Activated T-helper 1 cell treated with Interleukin-2 at 50 U/mL for 16 hours (primary cell): ENCODE data around the gene SUFU.
"Not testable (repeated sequence)": the region's sequence is repeated elsewhere in the genome, so short reads cannot be mapped to it uniquely, and the experiment has no call there.

Experiments used
- DNase-seq: peaks from one replicate; pipeline ENCODE4 v3.0.0-alpha.2; 2020; ENCODE audit warnings: low read depth

Gene SUFU

DNA sequence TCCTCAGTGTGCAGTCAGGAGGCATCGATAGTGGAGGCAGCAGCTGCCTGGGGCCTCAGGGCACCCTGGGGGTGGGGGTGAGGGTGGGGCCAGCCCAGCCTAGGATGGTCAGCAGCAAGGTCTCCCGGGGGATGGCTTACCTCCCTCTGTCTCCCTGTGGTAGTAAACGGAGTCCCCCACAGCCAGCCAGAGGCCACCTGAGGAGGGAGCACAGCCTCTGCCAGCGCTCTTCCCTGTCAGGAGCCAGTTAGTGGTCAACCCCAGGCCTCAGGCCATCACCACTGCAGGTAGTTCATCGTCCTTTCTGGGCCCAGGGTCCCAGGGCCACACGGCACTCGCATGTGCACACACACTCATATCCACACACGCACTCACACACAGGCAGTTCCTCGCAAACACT, 23.4 kb upstream of the SUFU start:
- DNase-seq: no peak

DNA sequence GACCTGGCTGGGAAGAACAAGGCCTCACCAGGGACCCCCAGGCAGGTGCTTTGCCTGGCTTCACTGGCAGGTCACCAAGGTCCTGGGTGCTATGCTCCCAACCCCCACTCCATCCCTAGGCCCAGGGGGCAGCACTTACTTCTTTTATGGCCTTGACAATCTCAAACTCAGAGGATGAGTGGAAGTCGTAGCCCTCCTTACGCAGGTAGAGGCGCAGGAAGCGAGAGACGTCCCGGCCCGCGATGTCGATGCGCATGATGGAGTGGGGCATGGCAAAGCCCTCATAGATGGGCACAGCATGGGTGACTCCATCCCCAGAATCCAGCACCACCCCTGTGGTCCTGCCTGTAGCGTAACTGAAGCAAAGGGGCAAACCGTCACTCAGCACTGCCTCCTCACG, 19.8 kb upstream of the SUFU start:
- no peak for DNase-seq

DNA sequence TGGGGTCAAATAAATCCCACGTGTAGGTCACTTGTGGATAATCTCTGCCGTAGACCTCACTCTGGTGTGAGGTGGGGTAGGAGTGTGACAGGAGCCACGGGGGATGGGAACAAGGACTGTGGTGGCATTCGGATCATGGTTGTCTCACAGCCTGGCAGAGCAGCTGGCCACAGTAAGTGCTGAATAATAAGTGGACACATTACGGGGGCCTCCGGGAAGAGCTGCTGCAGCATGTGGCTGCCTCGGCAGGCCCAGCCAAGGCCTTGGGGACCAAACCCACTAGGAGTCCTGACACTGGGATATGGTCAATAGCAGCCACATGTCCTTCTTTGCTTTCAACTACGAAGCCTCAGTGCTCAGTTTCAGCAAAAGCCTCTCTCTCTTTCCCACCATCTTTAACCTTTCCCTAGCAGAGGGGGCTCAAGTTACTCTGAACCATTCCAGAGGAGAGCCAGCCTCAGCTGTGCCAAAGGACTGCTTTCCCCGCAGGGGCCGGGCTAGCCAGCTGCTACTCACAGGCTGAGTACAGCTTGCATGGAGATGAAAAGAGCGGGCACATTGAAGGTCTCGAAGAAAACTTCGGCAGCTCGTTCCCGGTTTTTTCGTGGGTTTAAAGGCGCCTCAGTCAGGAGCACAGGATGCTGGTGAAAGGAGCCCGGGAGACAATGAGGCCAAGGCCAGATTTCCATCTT, 18.5 kb upstream of the SUFU start:
- no peak for DNase-seq

DNA sequence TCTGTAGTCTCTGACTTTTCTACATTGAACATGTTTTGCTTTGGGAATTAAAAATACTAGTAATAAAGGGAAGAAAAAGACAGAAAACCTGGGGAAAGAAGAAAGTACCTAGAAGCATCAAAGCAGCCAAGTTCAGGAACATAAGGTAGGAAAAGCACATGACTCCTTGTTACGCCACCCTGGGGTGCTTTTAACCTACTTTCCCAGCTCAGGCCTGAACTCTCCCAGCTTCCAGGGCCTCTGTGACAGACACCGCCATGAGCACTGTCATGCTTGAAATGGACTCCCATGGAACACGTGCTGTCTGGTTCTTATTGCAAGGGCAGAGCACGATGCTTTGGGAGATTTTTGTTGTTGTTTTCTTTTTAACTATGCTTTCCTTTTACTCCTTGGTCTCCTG, 12.6 kb upstream of the SUFU start:
- no peak for DNase-seq

DNA sequence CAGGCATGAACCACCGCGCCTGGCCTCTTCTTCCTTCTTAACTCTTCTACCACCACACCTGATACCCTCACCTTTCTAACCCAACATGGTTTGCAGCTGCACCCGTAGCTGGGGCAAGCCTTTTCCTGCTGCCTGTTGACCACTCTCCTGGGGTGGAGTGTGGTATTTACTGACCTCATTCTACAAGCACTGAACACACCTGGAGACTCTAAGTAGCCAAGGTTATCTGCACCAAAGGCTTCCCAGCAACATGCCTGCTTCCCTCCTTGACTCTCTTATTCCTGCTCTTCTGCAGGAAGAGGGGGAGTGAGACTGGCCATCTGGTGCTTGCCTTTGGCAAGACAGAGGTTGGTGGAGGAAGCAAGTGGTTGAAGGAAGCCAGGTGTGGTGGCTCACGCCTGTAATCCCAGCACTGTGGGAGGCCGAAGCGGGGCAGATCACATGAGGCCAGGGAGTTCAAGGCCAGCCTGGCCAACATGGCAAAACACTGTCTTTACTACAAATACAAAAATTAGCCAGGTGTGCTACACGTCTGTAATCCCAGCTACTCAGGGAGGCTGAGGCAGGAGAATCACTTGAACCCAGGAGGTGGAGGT, 11.3 kb upstream of the SUFU start:
- DNase-seq: no peak

DNA sequence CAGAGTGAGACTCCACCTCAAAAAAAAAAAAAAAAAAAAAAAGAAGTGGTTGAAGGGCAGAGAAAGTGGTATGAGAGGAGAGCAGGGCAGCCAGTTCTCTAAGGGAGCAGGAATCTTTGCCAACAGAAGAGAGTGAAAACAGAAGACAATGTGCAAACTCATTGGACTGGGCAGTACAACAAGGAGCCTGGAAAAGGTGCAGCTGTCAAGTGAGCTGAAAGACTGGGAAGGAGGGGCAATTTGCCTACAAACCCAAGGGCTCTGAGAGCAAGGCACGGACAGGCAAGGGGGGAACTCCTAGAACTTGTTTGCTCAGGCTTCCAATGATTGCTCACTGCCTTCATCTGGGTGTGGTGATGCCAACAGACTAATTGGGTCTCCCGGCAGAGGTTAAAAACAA, 10.8 kb upstream of the SUFU start:
- DNase-seq: no peak

DNA sequence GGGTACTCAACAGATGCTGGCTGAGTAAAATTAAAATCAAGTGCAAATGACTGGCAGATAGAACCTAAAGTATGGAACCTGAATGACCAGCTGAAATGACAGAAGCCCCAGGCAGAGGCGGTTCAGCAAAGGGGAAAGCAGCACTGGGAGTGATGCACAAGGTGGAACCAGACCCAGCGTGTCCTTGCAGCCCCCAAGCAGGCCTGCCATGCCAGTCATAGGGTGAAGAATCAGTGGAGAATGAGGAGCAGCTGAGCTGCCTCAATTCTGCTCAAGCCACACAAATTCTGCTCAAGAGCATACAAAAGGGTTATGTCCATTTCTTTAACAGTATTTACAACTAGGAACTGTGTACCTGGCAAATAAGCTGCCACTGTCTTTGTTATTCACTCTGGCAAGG, 10.0 kb upstream of the SUFU start:
- no peak for DNase-seq

DNA sequence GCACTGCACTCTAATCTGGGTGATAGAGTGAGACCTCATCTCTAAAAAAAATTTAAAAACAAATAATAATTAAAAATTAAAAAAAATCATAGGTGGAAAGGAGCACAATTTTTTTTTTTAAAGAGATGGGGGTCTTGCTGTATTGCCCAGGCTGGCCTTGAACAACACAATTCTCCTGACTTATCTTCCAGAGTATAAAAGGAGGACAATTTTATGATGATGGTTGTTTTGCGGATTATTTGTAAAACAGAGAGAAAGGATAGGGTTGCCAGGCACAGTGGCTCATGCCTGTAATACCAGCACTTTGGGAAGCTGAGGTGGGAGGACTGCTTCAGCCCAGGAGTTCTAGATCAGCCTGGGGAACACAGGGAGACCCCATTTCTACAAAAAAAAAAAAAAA, 6.2 kb upstream of the SUFU start:
- DNase-seq: no peak

DNA sequence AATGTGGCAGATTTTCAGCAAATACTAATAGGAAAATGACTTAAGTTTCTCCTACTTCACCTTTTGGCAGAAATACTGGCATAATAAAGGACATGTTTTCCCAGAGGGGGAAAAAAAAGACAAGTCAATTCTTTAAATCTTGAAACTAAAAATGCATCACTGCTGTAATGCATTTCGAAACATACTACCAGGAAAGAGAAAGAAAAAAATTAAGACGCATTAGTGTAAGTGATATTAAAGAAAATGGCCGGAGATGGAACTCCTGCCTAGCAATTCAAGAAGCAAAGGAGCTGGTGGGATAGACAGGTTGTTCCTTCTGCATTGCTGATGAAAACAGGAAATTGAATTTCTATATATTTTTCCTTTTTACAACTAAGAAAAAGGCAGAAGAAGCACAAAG, 4.4 kb upstream of the SUFU start:
- no peak for DNase-seq

DNA sequence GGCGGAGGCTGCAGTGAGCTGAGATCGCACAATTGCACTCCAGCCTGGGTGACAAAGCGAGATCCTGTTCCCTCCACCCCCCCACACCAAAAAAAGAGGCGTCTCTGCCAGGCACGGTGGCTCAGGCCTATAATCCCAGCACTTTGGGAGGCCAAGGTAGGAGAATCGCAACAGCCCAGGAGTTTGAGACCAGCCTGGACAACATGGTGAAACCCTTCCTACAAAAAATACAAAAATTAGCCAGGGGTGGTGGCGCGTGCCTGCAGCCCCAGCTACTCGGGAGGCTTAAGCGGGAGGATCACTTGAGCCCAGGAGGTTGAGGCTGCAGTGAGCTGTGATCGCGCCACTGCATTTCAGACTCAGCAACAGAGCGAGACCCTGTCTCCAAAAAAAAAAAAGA, 3.1 kb upstream of the SUFU start:
- DNase-seq: not testable (repeated sequence)

DNA sequence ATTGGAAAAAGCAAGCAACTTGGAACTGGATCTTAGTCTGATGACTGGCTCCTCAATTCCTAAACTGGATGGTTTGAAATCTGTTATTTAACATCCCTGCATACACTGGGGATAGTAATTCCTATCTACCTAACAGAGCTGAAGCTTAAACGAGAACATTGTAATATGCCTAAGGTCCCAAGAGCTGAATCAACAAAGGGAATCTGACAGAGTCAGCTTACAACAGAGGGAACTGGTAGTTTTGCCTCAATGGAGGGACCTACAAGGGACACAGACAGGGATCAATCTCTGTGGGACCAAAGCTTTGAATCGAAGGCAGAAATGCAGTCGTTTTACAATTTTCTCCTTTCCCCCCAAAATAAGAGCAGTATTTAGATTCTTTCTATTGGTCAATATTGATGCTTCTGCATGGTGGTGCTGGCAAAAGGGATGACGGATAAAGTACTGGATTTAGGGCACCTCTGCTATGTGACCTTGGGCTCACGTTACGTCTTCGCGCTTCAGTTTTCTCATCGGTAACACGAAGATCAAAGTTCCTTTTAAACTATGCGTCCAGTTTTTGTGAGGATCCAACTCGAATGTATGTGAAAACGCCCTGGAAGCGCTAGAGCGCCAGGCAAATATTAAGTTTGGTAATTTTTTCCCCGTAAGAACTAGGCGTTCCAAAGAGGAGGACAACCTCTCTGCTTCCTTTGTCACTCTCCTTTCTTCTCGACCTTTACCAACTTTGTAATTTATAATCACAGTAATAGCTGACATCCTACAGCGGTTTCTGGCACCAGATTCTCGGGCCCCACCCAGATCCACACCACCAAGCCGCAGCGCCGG, 2.4 kb upstream of the SUFU start:
- no peak for DNase-seq

DNA sequence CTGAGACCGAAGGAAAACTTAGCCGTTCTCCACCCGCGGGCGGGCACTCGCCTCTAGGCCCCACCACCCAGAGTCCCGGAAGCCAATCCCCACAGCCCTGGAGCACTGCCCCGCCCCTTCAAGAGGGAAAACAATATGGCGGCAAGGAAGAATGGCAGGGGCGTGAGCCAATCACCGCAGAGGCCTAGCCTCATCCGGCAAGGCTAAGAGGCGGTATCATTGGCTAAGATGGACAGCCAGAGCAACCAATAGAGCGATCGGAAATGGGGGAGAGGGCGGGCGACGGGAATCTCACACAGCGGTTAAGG, 1.8 kb upstream of the SUFU start:
- DNase-seq: peak; percentile 95

DNA sequence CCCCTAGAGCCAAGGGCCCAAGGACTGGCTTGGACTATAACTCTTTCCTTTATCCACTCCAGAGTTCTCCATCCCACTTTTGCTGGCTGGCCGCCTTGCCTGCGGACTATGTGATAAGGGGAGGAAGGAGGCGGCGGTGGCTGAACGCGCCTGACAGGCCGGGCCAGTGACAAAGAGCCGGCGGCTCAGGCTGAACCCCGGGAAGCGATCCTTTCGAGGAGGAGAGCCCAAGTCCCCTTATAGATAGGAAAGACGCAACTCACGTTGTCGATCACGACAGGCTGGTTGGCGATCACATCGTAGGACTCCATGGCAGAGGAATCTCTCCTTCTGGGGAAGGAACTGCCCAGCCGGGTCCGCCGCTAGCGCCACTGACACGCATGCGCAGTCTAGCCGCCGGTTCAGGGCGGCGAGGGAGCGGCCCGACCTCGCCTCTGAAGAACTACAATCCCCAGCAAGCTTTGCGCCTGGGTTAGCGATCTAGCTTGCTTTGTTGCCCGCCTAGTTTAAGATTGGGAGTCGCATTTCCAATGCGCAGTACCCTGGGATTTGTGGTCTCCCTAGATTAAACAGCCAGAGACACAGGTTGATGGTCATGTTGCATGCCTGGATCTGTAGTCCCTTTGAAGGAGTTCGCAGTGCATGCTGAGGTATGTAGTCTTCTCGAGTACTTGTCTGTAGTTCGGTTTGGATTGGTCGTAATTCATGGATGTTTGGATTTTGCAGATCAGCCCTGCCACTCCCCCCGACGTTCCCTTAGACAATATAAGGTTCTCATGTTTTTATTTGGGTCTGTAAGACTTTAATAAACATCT, 1.2 kb upstream of the SUFU start, which contains the start of gene ACTR1A:
TSS of gene ACTR1A (minus strand) at position 376 of the 815 bp plus-strand sequence. CDS start at position 311, 65 bp downstream.
- peak; percentile 92 for DNase-seq

DNA sequence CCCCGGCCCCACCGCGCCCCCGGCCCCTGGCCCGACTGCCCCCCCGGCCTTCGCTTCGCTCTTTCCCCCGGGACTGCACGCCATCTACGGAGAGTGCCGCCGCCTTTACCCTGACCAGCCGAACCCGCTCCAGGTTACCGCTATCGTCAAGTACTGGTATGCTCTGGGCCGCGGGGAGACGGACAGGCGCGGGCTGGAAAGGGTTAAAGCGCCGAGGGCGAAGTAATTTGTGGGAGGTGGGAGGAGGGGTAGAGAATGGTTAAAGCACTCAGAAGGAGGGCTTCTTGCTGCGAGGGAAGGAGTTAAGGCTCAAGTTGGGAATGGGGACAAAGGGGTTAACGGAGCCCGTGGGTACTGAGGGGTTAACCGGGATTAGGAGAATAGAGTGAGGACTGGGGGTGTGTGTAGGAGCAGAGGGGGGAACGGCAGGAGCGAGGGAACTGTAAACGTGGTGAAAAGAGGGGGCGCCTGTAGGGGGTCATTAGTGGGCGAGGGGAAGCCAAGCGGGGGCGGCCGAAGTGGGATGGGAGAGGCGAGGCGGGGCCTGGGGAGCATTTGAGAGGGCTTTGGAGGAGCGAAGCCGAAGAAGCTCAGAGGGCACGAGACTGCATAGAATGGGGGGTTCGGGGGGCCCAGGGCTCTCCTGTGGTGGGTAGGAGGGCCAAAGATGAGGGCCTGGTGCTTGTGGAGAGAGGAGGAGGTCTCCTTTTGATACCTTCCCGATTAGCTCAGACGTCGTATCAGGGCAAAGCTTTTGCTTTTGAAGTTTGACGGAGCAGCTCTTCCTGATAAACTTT, 605 bp downstream of the SUFU start:
- no peak for DNase-seq

DNA sequence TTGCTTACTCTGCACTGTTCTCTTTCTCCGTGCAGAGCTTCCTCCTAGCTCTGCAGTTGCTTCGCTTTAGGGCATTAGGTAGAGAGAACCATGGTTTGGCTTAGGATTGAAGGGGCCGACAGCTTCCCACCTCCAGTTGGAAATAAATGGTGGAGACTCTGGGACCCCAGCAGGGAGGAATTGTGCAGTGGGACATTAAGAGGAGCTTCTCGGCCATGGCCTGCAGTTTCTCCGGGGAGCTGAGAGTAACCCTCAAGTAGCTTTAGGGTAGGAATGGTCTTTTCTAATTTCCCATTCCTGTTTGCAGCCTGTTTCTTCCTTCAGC, 1.2 kb downstream of the SUFU start:
- no peak for DNase-seq

DNA sequence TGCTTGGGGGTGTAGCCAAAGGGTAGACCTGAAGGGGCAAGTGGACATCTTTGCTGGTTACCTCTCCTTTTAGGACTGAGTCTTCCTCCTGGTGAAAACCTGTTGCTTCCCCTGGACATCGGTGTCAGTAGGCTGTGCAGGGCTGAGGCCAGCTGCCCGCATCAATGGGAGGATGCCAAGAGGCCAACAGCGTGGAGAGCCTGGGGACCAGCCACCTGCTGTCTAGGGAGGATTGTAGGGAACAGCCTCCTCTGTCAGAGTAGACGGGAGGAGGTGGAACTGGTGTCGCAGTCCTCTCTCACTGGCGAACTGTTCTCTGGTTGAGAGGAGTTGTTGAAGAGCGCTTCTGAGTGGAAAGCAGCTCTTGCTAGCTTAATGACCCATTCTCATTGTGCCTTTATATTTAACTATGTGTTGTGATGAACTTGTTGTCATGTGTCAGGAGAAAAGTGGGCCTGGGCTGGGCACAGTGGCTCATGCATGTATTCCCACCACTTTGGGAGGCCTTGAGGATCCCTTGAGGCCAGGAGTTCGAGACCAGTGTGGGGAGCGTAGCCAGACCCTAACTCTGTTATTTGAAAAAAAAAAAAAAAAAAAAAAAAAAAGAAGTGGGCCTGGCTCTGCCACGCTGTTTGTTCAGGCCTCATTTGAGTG, 1.8 kb downstream of the SUFU start:
- DNase-seq: no peak

DNA sequence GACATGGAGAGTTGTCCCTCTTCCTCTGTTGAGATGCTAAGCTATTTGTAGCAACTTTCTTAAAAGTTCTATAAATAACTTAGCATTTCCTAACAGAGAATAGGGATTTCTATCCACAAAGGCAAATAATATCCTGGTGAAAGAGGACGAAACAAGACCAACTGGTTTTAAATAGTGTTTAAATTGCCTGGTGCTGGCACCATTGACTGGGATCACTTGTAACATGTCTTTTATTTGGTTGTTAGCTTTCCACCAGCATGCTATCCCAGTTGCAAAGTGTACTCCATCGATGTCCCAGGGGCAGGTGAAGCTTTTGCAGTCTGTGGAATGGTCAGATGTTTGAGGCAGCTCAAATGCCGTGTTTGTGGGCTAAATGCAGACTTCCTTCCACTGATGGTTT, 3.7 kb downstream of the SUFU start:
- no peak for DNase-seq

DNA sequence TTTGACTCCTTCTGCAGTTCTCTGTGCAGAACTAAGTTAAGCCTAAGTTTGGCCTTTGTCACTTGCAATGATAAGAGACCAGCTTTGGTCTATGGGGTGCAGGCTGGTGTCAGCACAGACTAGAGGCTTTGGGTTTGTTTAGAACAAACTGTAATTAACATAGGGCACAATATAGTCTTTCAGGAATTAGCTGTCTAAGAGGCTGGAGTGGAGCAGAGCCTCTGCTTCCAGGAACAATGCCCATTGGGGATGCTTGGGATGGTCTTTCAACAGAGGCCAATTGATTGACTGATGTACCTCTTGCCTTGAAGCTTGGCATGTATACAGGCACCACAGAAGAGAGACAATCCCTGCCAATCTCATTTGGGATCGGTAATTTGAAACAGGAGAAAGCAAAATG, 4.7 kb downstream of the SUFU start:
- DNase-seq: no peak

DNA sequence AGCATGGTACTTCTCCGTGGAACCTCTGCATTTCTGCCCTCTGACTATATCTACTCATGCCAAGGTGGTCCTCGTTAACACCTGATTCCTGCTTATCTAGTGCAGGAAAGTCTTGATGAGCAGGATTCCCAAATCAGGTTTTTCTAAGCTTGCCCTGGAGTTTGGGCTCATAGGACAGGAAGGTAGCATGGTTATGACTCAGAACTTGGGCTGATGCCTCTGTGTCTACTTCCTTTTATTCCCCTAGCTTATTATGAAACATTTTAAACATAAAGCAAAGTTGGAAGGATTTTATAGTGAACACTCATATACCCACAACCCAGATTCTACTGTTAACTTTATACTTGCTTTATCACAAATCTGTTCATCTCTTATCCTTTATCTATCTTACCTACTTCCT, 5.6 kb downstream of the SUFU start:
- DNase-seq: no peak

DNA sequence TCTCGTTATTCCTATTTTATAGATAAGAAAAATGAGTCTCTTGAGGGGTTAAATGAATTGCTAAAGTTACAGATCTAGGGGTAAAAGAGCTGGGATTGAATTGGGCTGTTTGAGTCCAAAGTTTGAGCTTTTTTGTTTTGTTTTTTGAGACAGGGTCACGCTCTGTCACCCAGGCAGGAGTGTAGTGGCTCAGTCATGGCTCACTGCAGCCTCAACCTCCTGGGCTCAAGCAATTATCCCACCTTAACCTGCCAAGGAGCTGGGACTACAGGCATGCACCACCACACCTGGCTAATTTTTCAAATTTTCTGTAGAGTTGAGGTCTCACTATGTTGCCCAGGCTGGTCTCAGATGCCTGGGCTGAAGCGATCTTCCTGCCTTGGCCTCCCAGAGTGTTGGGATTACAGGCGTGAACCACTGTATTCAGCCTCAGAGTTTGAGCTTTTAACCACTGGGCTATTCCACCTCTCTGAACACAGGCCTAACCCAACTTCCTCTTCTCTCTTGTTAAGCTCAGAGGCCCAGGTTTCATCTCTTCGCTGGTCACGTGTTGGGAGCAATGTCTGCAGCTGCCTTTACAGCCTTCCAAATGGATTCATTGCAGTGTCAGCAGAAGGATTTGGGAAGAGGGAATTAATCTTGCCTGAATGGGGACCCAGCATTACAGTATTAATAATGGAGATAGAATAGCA, 8.0 kb downstream of the SUFU start:
- no peak for DNase-seq
